KBM-7 (cell line): Measurements from ENCODE around the gene ARID5A.

Experiments
- DNase-seq: peaks from one replicate; pipeline ENCODE4 v3.0.0-alpha.2; 2015
- in situ Hi-C: fragments of 300-500 bp; cut with MboI; formaldehyde crosslinking; loops from 2 replicates; pipeline ENCODE4 v1.14.3; 2020; ENCODE audit warnings: low sequenced_read_pairs, low pct_unique_long_range_greater_than_20kb, mixed read lengths

Gene ARID5A

DNA sequence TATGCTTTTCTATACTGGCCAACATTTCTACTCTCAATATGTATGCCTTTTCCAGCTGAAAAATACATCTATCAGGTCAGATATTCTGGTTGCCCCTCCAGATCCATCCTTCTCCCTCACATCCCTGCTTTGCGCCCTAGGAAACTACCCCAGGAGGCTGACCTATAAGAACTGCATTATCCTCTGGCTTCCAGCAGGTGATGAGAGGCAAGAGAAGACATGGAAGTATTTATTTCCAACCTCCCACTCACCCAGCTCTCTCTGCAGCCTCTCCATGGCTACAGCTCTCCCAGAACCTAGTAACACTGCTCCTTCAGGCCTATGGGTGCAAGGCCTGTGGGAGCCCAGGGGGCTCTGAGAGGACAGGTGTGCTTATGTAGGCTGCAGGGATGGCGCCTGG lies 42.9 kb downstream of the ARID5A start:
- in situ Hi-C loops = no loop called here
- no peak for DNase-seq

DNA sequence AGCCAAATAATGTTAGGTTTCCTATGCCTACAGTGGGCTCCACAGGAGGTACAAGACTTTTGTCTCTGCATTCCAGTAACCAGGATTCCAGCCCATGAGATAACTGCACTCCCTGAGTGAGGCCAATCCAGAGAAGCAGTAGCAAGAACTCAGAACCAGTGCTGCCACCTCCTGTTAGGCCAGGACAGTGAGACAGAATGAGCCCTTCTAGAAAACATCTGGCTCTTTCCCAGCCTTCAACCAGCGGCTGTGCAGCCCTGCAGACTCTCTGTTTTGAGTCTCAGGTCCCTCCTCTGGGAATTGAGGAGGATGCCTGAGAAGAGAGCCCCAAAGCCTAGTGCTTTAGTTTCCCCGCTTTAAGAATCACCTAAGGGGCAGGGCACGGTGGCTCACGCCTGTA lies 44.2 kb downstream of the ARID5A start:
- DNase-seq = no peak
- in situ Hi-C loops = no loop called here

DNA sequence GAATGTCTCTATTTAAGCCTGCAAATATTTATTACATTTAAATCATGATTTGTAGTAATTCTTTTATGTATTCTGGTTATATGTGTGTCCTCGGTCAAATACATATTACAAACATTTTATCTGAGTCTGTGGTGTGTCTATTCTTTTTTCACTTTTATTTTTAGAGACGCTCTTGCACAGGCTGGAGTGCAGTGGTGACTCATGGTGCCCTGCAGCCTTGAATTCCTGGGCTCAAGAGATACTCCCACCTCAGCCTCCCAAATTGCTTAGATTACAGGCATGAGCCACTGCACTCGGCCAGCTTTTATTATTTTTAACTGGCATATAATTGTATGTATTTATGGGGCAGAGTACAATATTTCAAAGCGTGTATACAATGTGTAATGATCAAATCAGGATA lies 47.5 kb downstream of the ARID5A start:
- in situ Hi-C loops = no loop called here
- no peak for DNase-seq

DNA sequence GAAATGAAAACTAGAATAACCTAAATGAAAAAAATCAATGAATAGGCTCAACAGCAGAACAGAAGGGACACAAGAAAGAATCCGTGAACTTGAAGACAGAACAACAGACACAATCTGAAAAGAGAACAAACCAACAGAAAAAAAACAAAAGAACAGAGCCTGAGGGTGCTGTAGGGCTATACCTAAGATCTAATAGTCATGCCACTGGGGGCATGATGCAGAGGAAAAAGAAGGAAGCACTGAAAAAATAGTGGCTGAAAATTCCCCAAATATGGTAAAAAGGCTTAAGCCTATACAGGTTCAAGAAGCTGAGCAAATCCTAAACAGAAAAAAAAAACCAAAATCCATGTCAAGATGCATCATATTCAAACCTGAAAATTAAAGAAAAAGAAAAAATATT lies 51.3 kb downstream of the ARID5A start:
- DNase-seq = no peak
- in situ Hi-C loops = no loop called here

DNA sequence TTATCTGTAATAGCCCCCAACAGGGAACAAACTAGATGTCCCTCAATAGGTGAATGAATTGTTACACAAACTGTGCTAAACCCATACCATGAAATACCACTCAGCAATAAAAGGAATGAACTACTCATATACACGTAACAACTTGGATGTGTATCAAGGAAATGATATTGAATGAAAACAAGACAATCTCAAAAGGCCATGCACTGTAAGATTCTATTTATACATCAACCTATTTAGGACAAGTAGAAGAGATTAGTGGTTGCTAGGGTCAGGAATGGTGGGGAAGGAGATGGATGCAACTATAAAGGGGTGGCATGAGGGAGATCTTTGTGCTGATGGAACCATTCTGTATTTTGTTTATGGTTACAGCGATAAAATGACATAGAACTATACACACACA lies 54.5 kb downstream of the ARID5A start:
- DNase-seq = no peak
- in situ Hi-C loops = no loop called here

DNA sequence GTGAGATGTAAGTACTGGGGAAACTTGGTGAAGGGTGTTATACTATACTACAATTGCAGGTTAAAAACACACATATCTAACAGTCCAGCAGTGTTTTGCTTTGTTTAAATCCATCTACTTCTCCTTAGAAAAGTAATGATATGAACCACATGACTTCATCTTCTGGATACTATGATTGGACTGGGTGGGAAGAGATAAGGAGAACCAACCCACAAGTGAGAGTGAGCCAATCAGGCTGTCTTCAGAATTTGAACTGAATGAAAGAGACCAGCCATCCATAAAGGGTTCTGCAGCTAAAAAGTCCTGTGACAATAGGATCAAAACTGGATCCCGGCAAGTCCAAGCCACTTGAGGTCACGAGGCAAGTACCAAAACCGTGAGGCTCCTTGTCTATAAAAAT lies 54.9 kb downstream of the ARID5A start:
- no peak for DNase-seq
- in situ Hi-C loops = no loop called here

DNA sequence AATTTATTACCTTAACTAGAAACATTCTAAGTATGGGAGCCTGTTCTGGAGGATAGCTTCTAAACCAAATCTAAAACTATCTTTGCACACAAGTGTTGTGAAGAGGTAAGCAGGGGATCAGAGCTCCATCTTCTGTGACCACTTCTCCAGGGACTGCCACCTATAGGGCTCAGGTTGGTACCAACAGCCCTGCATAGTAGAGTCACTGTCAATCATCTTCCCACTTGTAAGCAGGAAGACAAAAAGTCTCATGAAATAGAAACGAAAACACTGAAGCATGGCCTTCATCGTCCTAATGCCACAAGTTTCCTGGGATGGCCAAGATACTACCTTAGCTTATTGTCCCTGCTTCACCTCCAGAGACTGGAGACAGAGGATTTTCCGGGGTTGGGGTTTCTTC lies 57.7 kb downstream of the ARID5A start:
- in situ Hi-C loops = no loop called here

DNA sequence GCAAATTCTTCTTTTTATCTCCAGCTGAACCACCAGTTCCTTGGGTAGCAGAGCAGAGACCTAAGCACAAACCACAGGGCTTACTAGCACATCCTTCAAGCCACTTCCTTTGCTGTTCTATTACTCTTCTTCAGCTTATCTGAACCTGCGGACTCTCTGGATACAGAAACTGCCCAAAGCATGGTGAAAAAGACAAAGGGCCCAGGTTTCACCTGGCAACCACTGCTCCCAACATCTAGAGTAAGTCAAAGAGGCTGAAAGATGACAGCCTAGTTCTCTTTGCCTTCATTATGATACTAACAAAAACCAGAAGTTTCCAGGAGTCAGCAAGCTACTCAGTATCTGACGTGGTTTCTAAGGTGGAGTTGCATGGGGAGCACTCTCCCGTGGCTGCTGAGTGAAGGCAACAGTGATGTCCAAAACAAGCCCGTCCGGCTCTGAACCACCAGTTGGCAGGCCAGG lies 58.2 kb downstream of the ARID5A start:
- DNase-seq = no peak
- in situ Hi-C loops = no loop called here

More for the DNA sequence above, 57.7 kb downstream of the ARID5A start:
- DNase-seq = no peak

DNA sequence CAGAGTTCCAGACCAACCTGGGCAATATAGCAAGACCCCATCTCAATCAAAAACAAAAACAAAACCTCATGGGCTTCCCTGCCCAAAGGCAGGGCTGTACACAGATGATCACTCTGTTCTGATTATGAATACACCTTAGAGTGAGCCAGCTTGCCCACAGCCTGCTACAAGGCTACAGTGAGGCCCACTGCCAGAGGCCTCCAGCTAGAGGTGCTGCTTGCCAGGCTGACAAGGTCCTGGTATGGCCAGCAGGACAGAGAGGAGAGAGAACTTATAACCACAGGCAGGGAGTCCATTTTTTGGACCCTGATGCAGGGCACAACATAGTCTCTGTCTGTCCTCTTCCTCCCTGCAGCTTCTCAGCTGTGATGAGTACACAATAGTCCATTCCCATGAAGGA lies 60.0 kb downstream of the ARID5A start:
- in situ Hi-C loops = no loop called here
- DNase-seq = no peak

DNA sequence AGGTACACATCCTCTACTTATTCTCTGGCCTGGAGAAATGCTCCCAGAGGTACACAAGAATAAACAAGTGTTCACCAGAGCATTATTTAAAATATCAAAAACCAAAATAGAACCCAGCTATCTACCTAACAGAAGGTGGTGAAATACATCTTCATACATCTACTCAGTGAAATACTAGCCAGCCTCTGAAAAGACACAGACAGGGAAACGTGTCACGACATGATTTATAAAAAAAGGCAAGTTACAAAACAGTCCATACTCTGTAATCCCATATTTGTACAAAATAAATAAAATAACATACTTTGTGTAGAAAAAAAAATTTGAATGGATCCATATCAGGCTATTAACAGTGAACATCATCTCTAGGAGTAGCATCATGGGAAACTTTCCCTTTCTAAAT lies 63.4 kb downstream of the ARID5A start:
- DNase-seq = no peak
- in situ Hi-C loops = no loop called here

DNA sequence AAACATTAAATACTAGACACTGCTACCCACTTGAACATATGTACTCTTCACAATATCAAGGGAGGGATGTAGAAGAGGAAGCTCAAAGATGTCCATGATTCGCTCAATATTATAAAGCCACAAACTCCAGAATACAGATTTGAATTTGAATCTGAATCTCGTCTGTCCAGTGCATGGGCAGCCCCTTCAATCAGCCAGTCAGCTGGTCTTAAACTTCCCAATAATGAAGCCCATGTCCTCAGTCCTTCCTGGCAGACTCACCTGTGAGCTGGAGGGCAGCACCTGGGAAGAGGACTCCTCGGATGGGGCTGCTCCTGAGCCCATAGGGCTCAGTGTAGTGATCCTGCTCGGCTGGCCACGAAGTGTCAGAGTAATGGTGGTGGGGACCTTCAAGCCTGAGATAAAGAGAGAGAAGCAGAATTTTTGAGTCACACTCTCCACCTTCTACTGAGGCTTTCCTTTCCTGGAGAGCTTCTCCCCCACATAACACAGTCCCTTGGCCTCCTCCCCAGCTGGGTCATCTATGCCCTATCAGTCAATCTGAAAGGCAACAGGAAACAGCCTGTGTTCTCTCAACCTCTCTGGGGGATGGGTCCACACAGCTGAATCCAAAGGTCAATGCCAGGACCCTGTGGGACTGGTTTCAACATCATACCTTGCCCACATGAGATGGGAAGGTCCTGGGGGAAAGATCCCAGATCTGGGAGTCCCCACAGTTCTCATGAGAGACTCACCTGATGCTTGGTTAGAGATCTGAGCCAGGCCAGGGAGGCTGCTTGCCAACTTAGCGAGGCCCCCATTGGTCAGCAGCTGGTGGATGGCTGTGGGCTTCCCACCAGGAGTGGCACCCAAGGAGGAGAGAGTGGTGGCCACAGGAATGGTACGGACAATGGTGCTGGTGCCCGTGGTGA lies 65.1 kb downstream of the ARID5A start:
- in situ Hi-C loops = no loop called here
- no peak for DNase-seq
